Esophagus muscularis mucosa (tissue), 4 donors: Measurements from ENCODE around the gene PCNX1. TPM values are rescaled to one million over a fixed set of nuclear protein-coding genes. Genes with fewer than 3 reads are reported as not detected.
"Not testable (repeated sequence)": the region's sequence is repeated elsewhere in the genome, so short reads cannot be mapped to it uniquely, and the experiment has no call there.

ENCODE experiments used
- DNase-seq: peaks from one replicate; pipeline ENCODE4 v3.0.0-alpha.2; 2017; ENCODE audit errors: extremely low spot score
- H3K27ac ChIP-seq, 4 donors: fragments of 200-600 bp; sonication (generic); replicated peaks in 1 of 4; 1 replicate in 3 of 4; 2 replicates in 1 of 4; pipeline ENCODE4 v1.5.1; 2016 to 2019; ENCODE audit warnings: mild to moderate bottlenecking in 1 of 4
- H3K27me3 ChIP-seq, 4 donors: fragments of 200-600 bp; sonication (generic); one replicate each; pipeline versions ENCODE4 v1.5.1 to v1.6.0; 2016 to 2019
- H3K36me3 ChIP-seq, 4 donors: fragments of 200-600 bp; sonication (generic); one replicate each; pipeline ENCODE4 v1.5.1; 2016 to 2019
- H3K4me1 ChIP-seq, 4 donors: fragments of 200-600 bp; sonication (generic); one replicate each; pipeline ENCODE4 v1.5.1; 2016 to 2019
- H3K4me3 ChIP-seq, 4 donors: fragments of 200-600 bp; sonication (generic); 1 replicate in 2 of 4; 2 replicates in 2 of 4; pipeline ENCODE4 v1.5.1; 2016 to 2019; ENCODE audit warnings: mild to moderate bottlenecking in 4 of 4, moderate library complexity in 1 of 4
- H3K9me3 ChIP-seq, 4 donors: fragments of 200-600 bp; sonication (generic); 1 replicate in 3 of 4; 2 replicates in 1 of 4; pipeline ENCODE4 v1.5.1; 2016 to 2019
- EP300 ChIP-seq: sonication (generic); formaldehyde crosslinking; IDR thresholded peaks from one replicate; pipeline ENCODE4 v1.6.1; 2017; ENCODE audit warnings: antibody characterized with exemption
- POLR2A ChIP-seq: fragments of 450-650 bp; IDR thresholded peaks from one replicate; pipeline ENCODE4 v1.6.1; 2017; ENCODE audit warnings: antibody characterized with exemption, moderate library complexity, mild to moderate bottlenecking, low read depth
- POLR2AphosphoS5 ChIP-seq, 2 donors: sonication (generic); formaldehyde crosslinking; IDR thresholded peaks; one replicate each; pipeline ENCODE4 v1.6.1; 2017; ENCODE audit warnings: antibody characterized with exemption in 2 of 2
- WGBS: methylation state at CpG from one replicate; pipeline ENCODE4 v1.1.5; 2018; 5-methylcytosine and 5-hydroxymethylcytosine counted together
- intact Hi-C: fragments of 100-400 bp; cut with DNase I; formaldehyde crosslinking; loops from one replicate; pipeline ENCODE4 v1.15.1; 2023
- total RNA-seq, 4 donors: library from RNA; depleted of rRNA; stranded (reverse); fragments of >200 nt; gene quantifications; one replicate each; pipeline versions ENCODE4 v1.1.0 to v1.2.1, GENCODE V29; 2016
- TF ChIP-seq, protein P1 (sequence below), 3 experiments: fragments of 200-600 bp in 2 of 3; fragments of 450-650 bp in 1 of 3; sonication (generic) in 2 of 3; IDR thresholded peaks; one replicate each; pipeline ENCODE4 v1.5.1; 2017 to 2019; ENCODE audit warnings: antibody characterized with exemption in 3 of 3, mild to moderate bottlenecking in 2 of 3, moderate library complexity in 1 of 3

PCNX1 gene
- total RNA-seq, 4 donors from 2014 or later, result 56.3 to 62.5 (median 59.6) TPM

DNA sequence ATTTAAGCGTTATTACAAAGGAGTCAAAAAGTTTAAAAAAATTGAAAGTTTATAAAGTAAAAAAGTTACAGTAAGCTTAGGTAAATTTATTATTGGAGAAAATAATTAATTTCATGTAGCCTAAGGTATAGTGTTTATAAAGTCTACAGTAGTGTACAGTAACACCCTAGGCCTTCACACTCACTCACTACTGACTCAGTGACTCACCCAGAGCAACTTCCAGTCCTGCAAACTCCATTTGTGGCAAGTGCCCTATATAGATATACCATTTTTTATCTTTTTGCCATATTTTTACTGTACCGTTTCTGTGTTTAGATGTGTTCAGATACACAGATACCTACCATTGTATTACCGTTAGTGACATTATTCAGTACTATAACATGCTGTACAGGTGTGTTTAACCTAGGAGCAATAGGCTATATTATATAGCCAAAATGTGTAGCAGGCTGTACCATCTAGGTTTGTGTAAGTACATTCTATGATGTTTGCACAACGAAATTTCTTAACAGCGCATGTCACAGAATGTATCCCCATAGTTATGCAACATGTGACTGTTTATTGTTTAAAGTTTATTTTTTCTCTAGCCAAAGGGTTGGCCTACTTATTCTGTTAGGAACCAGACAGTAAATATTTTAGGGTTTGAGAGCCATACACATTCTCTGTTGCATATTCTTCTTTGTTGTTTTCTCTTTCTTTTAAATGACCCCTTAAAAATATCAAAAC is 155.5 kb downstream of the PCNX1 start:
- DNase-seq, result no peak

DNA sequence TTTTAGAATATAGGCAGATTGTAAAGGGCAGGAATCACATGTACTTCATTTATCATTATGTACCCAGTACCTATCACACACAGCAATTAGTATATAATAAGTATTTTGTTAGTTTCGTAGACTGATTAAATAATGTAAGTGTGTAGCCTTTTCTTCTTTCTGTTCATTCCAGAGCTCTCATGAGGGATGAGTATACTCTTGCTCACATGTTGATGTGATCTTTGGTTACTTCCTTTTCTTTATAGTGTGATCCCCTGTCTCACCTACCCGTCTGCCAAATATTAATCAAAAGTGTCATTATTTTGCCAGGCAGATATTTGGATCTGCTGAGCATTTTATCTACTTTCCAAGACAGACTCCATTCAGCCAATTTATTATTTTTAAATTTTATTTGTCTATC is 156.1 kb downstream of the PCNX1 start:
- Histone ChIP-seq H3K27ac (no peak overlapping the region), H3K4me1 (no peaks in the 10 kb centered on the region), H3K9me3 (no peaks in the 10 kb centered on the region), H3K4me3 (no peak overlapping the region), H3K36me3 (peaks cover 21 to 68% (median 47%) of the 10 kb centered on the region in 4 donors), H3K27me3 (no peaks in the 10 kb centered on the region)
- 73% methylated on average over 2 of the region's 2 CpGs for WGBS
- no peak for TF ChIP-seq EP300
- TF ChIP-seq POLR2AphosphoS5 (IDR thresholded peaks at IDR 0.05), result no peak
- TF ChIP-seq, protein P1, sequence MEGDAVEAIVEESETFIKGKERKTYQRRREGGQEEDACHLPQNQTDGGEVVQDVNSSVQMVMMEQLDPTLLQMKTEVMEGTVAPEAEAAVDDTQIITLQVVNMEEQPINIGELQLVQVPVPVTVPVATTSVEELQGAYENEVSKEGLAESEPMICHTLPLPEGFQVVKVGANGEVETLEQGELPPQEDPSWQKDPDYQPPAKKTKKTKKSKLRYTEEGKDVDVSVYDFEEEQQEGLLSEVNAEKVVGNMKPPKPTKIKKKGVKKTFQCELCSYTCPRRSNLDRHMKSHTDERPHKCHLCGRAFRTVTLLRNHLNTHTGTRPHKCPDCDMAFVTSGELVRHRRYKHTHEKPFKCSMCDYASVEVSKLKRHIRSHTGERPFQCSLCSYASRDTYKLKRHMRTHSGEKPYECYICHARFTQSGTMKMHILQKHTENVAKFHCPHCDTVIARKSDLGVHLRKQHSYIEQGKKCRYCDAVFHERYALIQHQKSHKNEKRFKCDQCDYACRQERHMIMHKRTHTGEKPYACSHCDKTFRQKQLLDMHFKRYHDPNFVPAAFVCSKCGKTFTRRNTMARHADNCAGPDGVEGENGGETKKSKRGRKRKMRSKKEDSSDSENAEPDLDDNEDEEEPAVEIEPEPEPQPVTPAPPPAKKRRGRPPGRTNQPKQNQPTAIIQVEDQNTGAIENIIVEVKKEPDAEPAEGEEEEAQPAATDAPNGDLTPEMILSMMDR (IDR thresholded peaks at IDR 0.05), result no peak
- no peak for TF ChIP-seq POLR2A
- no peak for DNase-seq
- intact Hi-C loops, result no loop called here

More for the DNA sequence above, 155.5 kb downstream of the PCNX1 start:
- intact Hi-C loops, result no loop called here
- Histone ChIP-seq H3K27me3 (no peaks in the 10 kb centered on the region), H3K4me1 (no peaks in the 10 kb centered on the region), H3K4me3 (no peak overlapping the region), H3K36me3 (peaks cover 21 to 71% (median 53%) of the 10 kb centered on the region in 4 donors), H3K9me3 (no peaks in the 10 kb centered on the region), H3K27ac (no peak overlapping the region)
- TF ChIP-seq EP300 (no peak), POLR2AphosphoS5 (IDR thresholded peaks at IDR 0.05) (no peak), POLR2A (no peak)
- TF ChIP-seq, protein P1 (IDR thresholded peaks at IDR 0.05), result no peak
- WGBS, result 92% methylated on average over 5 of the region's 5 CpGs

DNA sequence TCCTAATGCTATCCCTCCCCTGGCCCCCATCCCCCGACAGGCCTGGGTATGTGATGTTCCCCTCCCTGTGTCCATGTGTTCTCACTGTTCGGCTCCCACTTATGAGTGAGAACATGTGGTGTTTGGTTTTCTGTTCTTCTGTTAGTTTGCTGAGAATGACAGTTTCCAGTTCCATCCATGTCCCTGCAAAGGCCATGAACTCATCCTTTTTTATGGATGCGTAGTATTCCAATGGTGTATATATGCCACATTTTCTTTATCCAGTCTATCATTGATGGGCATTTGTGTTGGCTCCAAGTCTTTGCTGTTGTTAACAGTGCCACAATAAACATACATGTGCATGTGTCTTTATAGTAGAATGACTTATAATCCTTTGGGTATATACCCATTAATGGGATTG is 157.5 kb downstream of the PCNX1 start:
- H3K4me1 ChIP-seq, H3K4me3 ChIP-seq, DNase-seq, H3K27ac ChIP-seq, H3K9me3 ChIP-seq, intact Hi-C loops, H3K27me3 ChIP-seq: not testable (repeated sequence)
- WGBS, result 95% methylated on average over 3 of the region's 3 CpGs
- H3K36me3 ChIP-seq, result peaks cover 14 to 66% (median 37%) of the 10 kb centered on the region in 4 donors

DNA sequence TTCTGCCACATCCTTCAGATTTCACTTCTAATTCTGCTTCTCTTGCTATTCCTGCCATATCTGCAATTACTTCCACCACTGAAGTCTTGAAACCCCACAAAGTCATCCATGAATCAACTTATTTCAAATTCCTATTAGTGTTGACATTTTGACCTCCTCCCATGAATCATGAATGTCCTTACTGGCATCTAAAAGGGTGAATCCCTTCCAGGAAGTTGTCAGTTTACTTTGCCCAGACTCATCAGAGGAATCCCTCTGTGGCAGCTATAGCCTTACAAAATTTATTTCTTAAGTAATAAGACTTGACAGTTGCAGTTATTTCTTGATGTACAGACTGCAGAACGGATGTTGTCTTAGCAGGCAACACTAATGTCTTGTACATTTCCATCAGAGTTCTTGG is 162.9 kb downstream of the PCNX1 start:
- H3K36me3 ChIP-seq, result peaks cover 19 to 73% (median 37%) of the 10 kb centered on the region in 4 donors
- no peaks in the 10 kb centered on the region for H3K27me3 ChIP-seq
- H3K9me3 ChIP-seq, result no peaks in the 10 kb centered on the region
- DNase-seq, result no peak
- no peaks in the 10 kb centered on the region for H3K4me1 ChIP-seq
- TF ChIP-seq, protein P1 (IDR thresholded peaks at IDR 0.05), result no peak
- TF ChIP-seq POLR2AphosphoS5 (IDR thresholded peaks at IDR 0.05) (no peak), POLR2A (no peak), EP300 (no peak)
- H3K4me3 ChIP-seq, result no peak overlapping the region
- WGBS, result 93% methylated on average over 1 of the region's 1 CpG
- intact Hi-C loops, result no loop called here
- no peak overlapping the region for H3K27ac ChIP-seq

DNA sequence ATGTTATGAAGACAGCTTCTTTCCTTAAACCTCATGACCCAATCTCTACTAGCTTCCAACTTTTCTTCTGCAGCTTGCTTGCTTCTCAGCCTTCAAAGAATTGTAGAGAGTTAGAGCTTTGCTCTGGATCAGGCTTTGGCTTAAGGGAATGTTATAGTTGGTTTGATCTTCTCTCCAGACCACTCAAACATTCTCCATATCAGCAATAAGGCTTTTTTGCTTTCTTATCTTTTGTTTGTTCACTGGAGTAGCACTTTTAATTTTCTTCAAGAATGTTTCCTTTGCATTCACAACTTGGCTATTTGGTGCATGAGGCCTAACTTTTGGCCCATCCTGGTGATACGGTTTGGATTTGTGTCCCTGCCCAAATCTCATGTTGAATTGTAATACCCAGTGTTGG is 163.8 kb downstream of the PCNX1 start:
- no peak for TF ChIP-seq EP300
- TF ChIP-seq, protein P1 (IDR thresholded peaks at IDR 0.05), result no peak
- no peak for TF ChIP-seq POLR2A
- no peak for TF ChIP-seq POLR2AphosphoS5 (IDR thresholded peaks at IDR 0.05)
- no peaks in the 10 kb centered on the region for H3K9me3 ChIP-seq
- no peaks in the 10 kb centered on the region for H3K4me1 ChIP-seq
- H3K4me3 ChIP-seq, result no peak overlapping the region
- no peak overlapping the region for H3K27ac ChIP-seq
- H3K27me3 ChIP-seq, result no peaks in the 10 kb centered on the region
- intact Hi-C loops, result no loop called here
- WGBS, result 88% methylated on average over 1 of the region's 1 CpG
- peaks cover 24 to 77% (median 42%) of the 10 kb centered on the region in 4 donors for H3K36me3 ChIP-seq
- no peak for DNase-seq
